HCT116 (cell line): ENCODE measurements around the gene MFAP1. TPM values are rescaled to one million over a fixed set of nuclear protein-coding genes. Genes with fewer than 3 reads are reported as not detected.

ENCODE experiments used
- ATAC-seq: fragments of 200-7000 bp; cut with Tn5 transposase; 2 replicates; pipeline ENCODE4 v1.9.1; 2020; ENCODE audit warnings: mild to moderate bottlenecking, moderate library complexity
- BruUV-seq: library from RNA; stranded (reverse); fragments of 400-500 nt; replicated peaks from 2 replicates; lab custom pipeline; 2021; lab: Mats Ljungman, UMichigan
- CTCF ChIA-PET: fragments of 300-600 bp; sonication (Branson Sonifier 250); formaldehyde crosslinking; loops from one replicate; lab custom pipeline; 2021; ENCODE audit warnings: antibody characterized with exemption; lab: Charles Lee
- POLR2A ChIA-PET: fragments of 300-600, 350-600 bp; sonication (Branson Sonifier 250); formaldehyde crosslinking; loops from one replicate; lab custom pipeline; 2021; ENCODE audit warnings: antibody characterized with exemption; lab: Charles Lee
- RAD21 ChIA-PET, 2 experiments: fragments of 300-600 bp; sonication (Branson Sonifier 250); formaldehyde crosslinking; loops; one replicate each; lab custom pipeline; 2023; ENCODE audit warnings: low total read pairs in 2 of 2; ENCODE audit not compliant: uncharacterized antibody in 2 of 2, unreplicated experiment in 2 of 2, low non-redundant PET in 1 of 2; lab: Charles Lee
- DNase-seq: peaks from one replicate; pipeline ENCODE4 v3.0.0-alpha.2; 2010; ENCODE audit warnings: low read depth, low spot score
- H2AFZ ChIP-seq: fragments of 200-600 bp; shearing (Covaris generic), sonication (generic); 2 replicates; pipeline ENCODE4 v1.6.1; 2017; ENCODE audit warnings: low read depth, mixed run types, mixed read lengths, antibody characterized with exemption, low read length; ENCODE audit not compliant: poor library complexity, severe bottlenecking
- H3K27ac ChIP-seq: 2 replicates; pipeline ENCODE4 v1.5.1; 2012; ENCODE audit warnings: low read depth, low read length
- H3K27me3 ChIP-seq: fragments of 200-600 bp; sonication (generic); 2 replicates; pipeline ENCODE4 v1.6.1; 2016; ENCODE audit warnings: mixed run types, low read length, mixed read lengths; ENCODE audit not compliant: insufficient read depth
- H3K36me3 ChIP-seq, 2 experiments: fragments of 200-500 bp in 1 of 2; fragments of 200-600 bp in 1 of 2; sonication (Bioruptor generic) in 1 of 2; sonication (generic) in 1 of 2; 2 replicates each; pipeline versions ENCODE4 v1.5.1 to v1.6.1; 2014 to 2016; ENCODE audit warnings: low read length in 2 of 2, inconsistent platforms in 1 of 2, mixed read lengths in 1 of 2, mixed run types in 1 of 2; ENCODE audit not compliant: insufficient read depth in 2 of 2, control insufficient read depth in 1 of 2
- H3K4me1 ChIP-seq, 2 experiments: fragments of 200-600 bp in 1 of 2; sonication (generic) in 1 of 2; 2 replicates each; pipeline versions ENCODE4 v1.5.1 to v1.6.1; 2012 to 2017; ENCODE audit warnings: low read length in 2 of 2, inconsistent platforms in 1 of 2, mild to moderate bottlenecking in 1 of 2, mixed read lengths in 1 of 2, mixed run types in 1 of 2, moderate library complexity in 1 of 2; ENCODE audit not compliant: insufficient read depth in 2 of 2, control insufficient read depth in 1 of 2
- H3K4me2 ChIP-seq: fragments of 200-600 bp; sonication (generic); 2 replicates; pipeline ENCODE4 v1.6.1; 2017; ENCODE audit warnings: mixed run types, low read length, mixed read lengths
- H3K4me3 ChIP-seq, 2 experiments: fragments of 200-600 bp in 1 of 2; sonication (generic) in 1 of 2; replicated peaks in 1 of 2; 2 replicates each; pipeline ENCODE4 v1.5.1; 2011 to 2016; ENCODE audit warnings: low read length in 2 of 2, control low read depth in 1 of 2, low read depth in 1 of 2, mild to moderate bottlenecking in 1 of 2, mixed read lengths in 1 of 2, mixed run types in 1 of 2
- H3K79me2 ChIP-seq: fragments of 200-600 bp; sonication (generic); 2 replicates; pipeline ENCODE4 v1.6.1; 2017; ENCODE audit warnings: mild to moderate bottlenecking, mixed run types, low read length, moderate library complexity, mixed read lengths; ENCODE audit not compliant: insufficient read depth
- H3K9ac ChIP-seq: fragments of 200-600 bp; sonication (generic); 2 replicates; pipeline ENCODE4 v1.6.1; 2016; ENCODE audit warnings: low read length, mixed read lengths
- H3K9me2 ChIP-seq: fragments of 200-600 bp; sonication (generic), shearing (Covaris generic); 2 replicates; pipeline ENCODE4 v1.6.1; 2017; ENCODE audit warnings: mixed run types, mild to moderate bottlenecking, moderate library complexity; ENCODE audit not compliant: insufficient read depth
- H3K9me3 ChIP-seq, 2 experiments: fragments of 200-500 bp in 1 of 2; fragments of 200-600 bp in 1 of 2; sonication (Bioruptor generic) in 1 of 2; sonication (generic) in 1 of 2; 2 replicates each; pipeline ENCODE4 v1.6.1; 2014 to 2017; ENCODE audit warnings: low read length in 2 of 2, mixed read lengths in 2 of 2, inconsistent platforms in 1 of 2, low read depth in 1 of 2, mild to moderate bottlenecking in 1 of 2, mixed run types in 1 of 2, moderate library complexity in 1 of 2; ENCODE audit not compliant: control insufficient read depth in 1 of 2, insufficient read depth in 1 of 2
- H4K20me1 ChIP-seq: fragments of 200-600 bp; sonication (generic), shearing (Covaris generic); 2 replicates; pipeline ENCODE4 v1.6.1; 2017; ENCODE audit warnings: mixed run types, mild to moderate bottlenecking, moderate library complexity; ENCODE audit not compliant: insufficient read depth
- ATF3 ChIP-seq: IDR thresholded peaks from 2 replicates; pipeline ENCODE4 v1.6.1; 2012
- CBX3 ChIP-seq: IDR thresholded peaks from 2 replicates; pipeline ENCODE4 v1.6.1; 2012; ENCODE audit warnings: low read depth
- EZH2phosphoT487 ChIP-seq: fragments of 200-600 bp; IDR thresholded peaks from 2 replicates; pipeline ENCODE4 v1.6.1; 2018; ENCODE audit warnings: antibody characterized with exemption, borderline replicate concordance
- RAD21 ChIP-seq: IDR thresholded peaks from 2 replicates; pipeline ENCODE4 v1.6.1; 2012; ENCODE audit warnings: low read depth, mild to moderate bottlenecking
- YY1 ChIP-seq: IDR thresholded peaks from 2 replicates; pipeline ENCODE4 v1.6.1; 2011; ENCODE audit warnings: low read length, low read depth, moderate library complexity, mild to moderate bottlenecking; ENCODE audit not compliant: insufficient replicate concordance; ENCODE audit errors: extremely low read depth
- ZNF274 ChIP-seq: fragments of 200-500 bp; sonication (Bioruptor generic); IDR thresholded peaks from 2 replicates; pipeline ENCODE4 v1.6.1; 2014; ENCODE audit warnings: mild to moderate bottlenecking, low read depth, low read length, inconsistent platforms
- intact Hi-C: fragments of 100-400 bp; cut with micrococcal nuclease; formaldehyde crosslinking; loops from 2 replicates; pipeline ENCODE4 v1.10.0; 2022
- total RNA-seq: library from RNA; stranded (reverse); gene quantifications from one replicate; pipeline ENCODE4 v1.2.1, GENCODE V29; 2021; ENCODE audit not compliant: unreplicated experiment
- TF ChIP-seq, protein P1 (sequence below): IDR thresholded peaks from 2 replicates; pipeline ENCODE4 v1.6.1; 2011; ENCODE audit warnings: mild to moderate bottlenecking, low read length, moderate library complexity; ENCODE audit not compliant: insufficient replicate concordance; ENCODE audit errors: extremely low read depth

MFAP1 gene
- total RNA-seq, 1 experiment from 2014 or later, result 32.7 TPM

- no peak for DNase-seq
These were observed 52.7 kb downstream of the MFAP1 start for GRCh38 chr15:43771816-43772215.

More at GRCh38 chr15:43771816-43772215, 52.7 kb downstream of the MFAP1 start:
- BruUV-seq, result no TSS peak
- H3K27ac ChIP-seq, result no peak overlapping the region
- H3K4me2 ChIP-seq, result no peak overlapping the region
- H4K20me1 ChIP-seq, result peaks cover 11% of the 10 kb centered on the region; the same call in 1 of the 2 replicates
- RAD21 ChIA-PET, result interaction anchor here in 1 of 2 experiments (0.8 kb wide), 1 partner anchor 26 kb away, joined by 5 read pairs; the partner anchor contains the start of gene PDIA3
- ATAC-seq, result no peak
- H3K36me3 ChIP-seq, result peaks cover 43 to 47% of the 10 kb centered on the region in 2 experiments
- H3K9me2 ChIP-seq, result no peaks in the 10 kb centered on the region
- H3K9ac ChIP-seq, result no peak overlapping the region
- H2AFZ ChIP-seq, result no peak overlapping the region
- POLR2A ChIA-PET, result interaction anchor here (1.1 kb wide), 1 partner anchor 15 kb away, joined by 3 read pairs; no protein-coding TSS in a partner anchor
- intact Hi-C loops, result loop anchor here (10.0 kb wide), 1 partner anchor 327 kb away; no protein-coding TSS in a partner anchor
- H3K4me3 ChIP-seq, result no peak overlapping the region
- peaks cover 9 to 17% of the 10 kb centered on the region in 2 experiments for H3K4me1 ChIP-seq
- no peaks in the 10 kb centered on the region for H3K27me3 ChIP-seq
- H3K79me2 ChIP-seq, result no peaks in the 10 kb centered on the region; the same call in 1 of the 2 replicates
- CTCF ChIA-PET, result no interaction called here
- TF ChIP-seq ATF3 (no peak), ZNF274 (no peak), RAD21 (no peak), CBX3 (no peak), YY1 (no peak), EZH2phosphoT487 (no peak)
- TF ChIP-seq, protein P1, sequence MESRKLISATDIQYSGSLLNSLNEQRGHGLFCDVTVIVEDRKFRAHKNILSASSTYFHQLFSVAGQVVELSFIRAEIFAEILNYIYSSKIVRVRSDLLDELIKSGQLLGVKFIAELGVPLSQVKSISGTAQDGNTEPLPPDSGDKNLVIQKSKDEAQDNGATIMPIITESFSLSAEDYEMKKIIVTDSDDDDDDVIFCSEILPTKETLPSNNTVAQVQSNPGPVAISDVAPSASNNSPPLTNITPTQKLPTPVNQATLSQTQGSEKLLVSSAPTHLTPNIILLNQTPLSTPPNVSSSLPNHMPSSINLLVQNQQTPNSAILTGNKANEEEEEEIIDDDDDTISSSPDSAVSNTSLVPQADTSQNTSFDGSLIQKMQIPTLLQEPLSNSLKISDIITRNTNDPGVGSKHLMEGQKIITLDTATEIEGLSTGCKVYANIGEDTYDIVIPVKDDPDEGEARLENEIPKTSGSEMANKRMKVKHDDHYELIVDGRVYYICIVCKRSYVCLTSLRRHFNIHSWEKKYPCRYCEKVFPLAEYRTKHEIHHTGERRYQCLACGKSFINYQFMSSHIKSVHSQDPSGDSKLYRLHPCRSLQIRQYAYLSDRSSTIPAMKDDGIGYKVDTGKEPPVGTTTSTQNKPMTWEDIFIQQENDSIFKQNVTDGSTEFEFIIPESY, result no peak
- no peaks in the 10 kb centered on the region for H3K9me3 ChIP-seq
